Smooth muscle cell (in vitro differentiated cells): ENCODE data around the gene DCPS. TPM values are rescaled to one million over a fixed set of nuclear protein-coding genes. Genes with fewer than 3 reads are reported as not detected.
"Not testable (repeated sequence)": the region's sequence is repeated elsewhere in the genome, so short reads cannot be mapped to it uniquely, and the experiment has no call there.

Experiments
- DNase-seq: peaks from one replicate; lab custom pipeline; 2025; ENCODE audit not compliant: unreplicated experiment; lab: John Stamatoyannopoulos, UW
- H2AFZ ChIP-seq: fragments of 200-600 bp; sonication (generic); 2 replicates; pipeline ENCODE4 v1.6.0; 2016; ENCODE audit warnings: antibody characterized with exemption, low read depth, mild to moderate bottlenecking
- H3F3A ChIP-seq: fragments of 200-600 bp; sonication (generic); 2 replicates; pipeline ENCODE4 v1.6.0; 2017; ENCODE audit warnings: antibody characterized with exemption, low read depth
- H3K27ac ChIP-seq: fragments of 200-600 bp; sonication (generic); 2 replicates; pipeline ENCODE4 v1.5.1; 2016; ENCODE audit warnings: low read depth, mild to moderate bottlenecking
- H3K27me3 ChIP-seq: fragments of 200-600 bp; sonication (generic); 2 replicates; pipeline ENCODE4 v1.6.1; 2016; ENCODE audit warnings: low read depth, mild to moderate bottlenecking
- H3K36me3 ChIP-seq: fragments of 200-600 bp; sonication (generic); 2 replicates; pipeline ENCODE4 v1.5.1; 2016; ENCODE audit warnings: low read depth
- H3K4me1 ChIP-seq: fragments of 200-600 bp; sonication (generic); 2 replicates; pipeline ENCODE4 v1.5.1; 2016; ENCODE audit warnings: low read depth
- H3K4me2 ChIP-seq: fragments of 200-600 bp; sonication (generic); 2 replicates; pipeline ENCODE4 v1.6.0; 2016; ENCODE audit warnings: mild to moderate bottlenecking
- H3K4me3 ChIP-seq: fragments of 200-600 bp; sonication (generic); 2 replicates; pipeline ENCODE4 v1.5.1; 2016; ENCODE audit warnings: mild to moderate bottlenecking
- H3K79me2 ChIP-seq: fragments of 200-600 bp; sonication (generic); 2 replicates; pipeline ENCODE4 v1.6.0; 2016; ENCODE audit warnings: low read depth, mild to moderate bottlenecking
- H3K9ac ChIP-seq: fragments of 200-600 bp; sonication (generic); 2 replicates; pipeline ENCODE4 v1.6.0; 2016; ENCODE audit warnings: low read depth
- H3K9me3 ChIP-seq: fragments of 200-600 bp; sonication (generic); replicated peaks from 2 replicates; pipeline ENCODE4 v1.5.1; 2016; ENCODE audit warnings: low read depth
- H4K20me1 ChIP-seq: fragments of 200-600 bp; sonication (generic); 2 replicates; pipeline ENCODE4 v1.6.0; 2016; ENCODE audit warnings: low read depth
- WGBS: methylation state at CpG from one replicate; pipeline ENCODE4 v1.1.7; 2016; ENCODE audit warnings: low lambda C conversion rate; 5-methylcytosine and 5-hydroxymethylcytosine counted together
- polyA plus RNA-seq: library from polyadenylated mRNA; unstranded; fragments of >200 nt; fragmentation: Nextera tagmentation; extraction: Ambion mirVana; gene quantifications from 2 replicates; pipeline ENCODE4 v1.2.1, GENCODE V29; 2016
- total RNA-seq: library from RNA; depleted of rRNA; stranded (reverse); fragments of >200 nt; gene quantifications from 2 replicates; pipeline ENCODE4 v1.2.3, GENCODE V29; 2014
- TF ChIP-seq, protein P1 (sequence below): fragments of 200-600 bp; sonication (generic); IDR thresholded peaks from 2 replicates; pipeline ENCODE4 v1.5.1; 2017; ENCODE audit warnings: borderline replicate concordance, mild to moderate bottlenecking, antibody characterized with exemption; ENCODE audit not compliant: insufficient read depth, poor library complexity, severe bottlenecking

Gene DCPS
- total and polyA plus RNA-seq, 2 experiments from 2014 or later, result 19.0 to 25.4 TPM

DNA sequence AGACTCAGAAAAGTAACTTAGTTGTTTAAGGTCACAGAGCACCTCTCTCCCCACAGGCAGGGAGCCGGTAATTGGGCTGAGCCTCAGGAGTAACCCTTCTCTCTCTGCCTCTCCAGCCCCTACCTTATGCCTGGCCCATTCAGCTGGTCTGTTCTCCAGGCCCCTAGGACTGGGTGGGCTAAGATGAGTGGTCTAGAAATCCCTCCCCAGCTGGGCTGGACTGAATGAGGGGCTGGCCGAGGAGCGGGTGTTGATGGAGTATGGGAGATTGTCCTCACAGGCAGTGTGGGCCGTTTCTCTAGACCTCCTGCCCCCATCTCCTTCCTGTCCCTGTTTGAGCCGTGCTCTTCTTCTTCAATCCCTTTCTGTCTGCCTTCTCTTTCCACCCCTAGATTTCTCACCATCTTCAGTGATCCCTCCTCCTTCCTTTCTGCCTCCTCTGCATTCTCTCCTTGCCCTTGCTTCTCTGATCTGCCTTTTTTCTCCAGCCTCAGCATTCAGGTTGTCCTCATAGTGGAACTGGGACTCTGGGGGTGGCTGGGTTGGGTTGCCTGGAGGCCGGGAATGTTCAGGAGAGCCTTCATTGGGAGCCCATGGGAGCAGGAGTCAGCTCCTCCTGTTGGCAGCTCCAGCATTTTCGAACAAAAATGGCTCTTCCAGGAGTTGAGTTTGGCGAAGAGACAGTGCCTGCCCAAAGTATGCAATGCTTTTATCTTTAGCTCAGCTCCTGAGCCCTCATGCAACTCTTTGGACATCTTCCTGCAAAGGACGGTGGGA lies 59.2 kb downstream of the DCPS start:
- Histone ChIP-seq H3F3A (no peaks in the 10 kb centered on the region), H3K4me3 (no peak overlapping the region), H3K4me1 (no peaks in the 10 kb centered on the region), H3K9ac (no peak overlapping the region), H3K9me3 (no peaks in the 10 kb centered on the region), H3K27me3 (no peaks in the 10 kb centered on the region), H3K79me2 (peaks cover 75% of the 10 kb centered on the region), H2AFZ (no peak overlapping the region), H3K27ac (no peak overlapping the region), H3K4me2 (no peak overlapping the region), H3K36me3 (no peaks in the 10 kb centered on the region), H4K20me1 (peaks cover 81% of the 10 kb centered on the region)
- TF ChIP-seq, protein P1, sequence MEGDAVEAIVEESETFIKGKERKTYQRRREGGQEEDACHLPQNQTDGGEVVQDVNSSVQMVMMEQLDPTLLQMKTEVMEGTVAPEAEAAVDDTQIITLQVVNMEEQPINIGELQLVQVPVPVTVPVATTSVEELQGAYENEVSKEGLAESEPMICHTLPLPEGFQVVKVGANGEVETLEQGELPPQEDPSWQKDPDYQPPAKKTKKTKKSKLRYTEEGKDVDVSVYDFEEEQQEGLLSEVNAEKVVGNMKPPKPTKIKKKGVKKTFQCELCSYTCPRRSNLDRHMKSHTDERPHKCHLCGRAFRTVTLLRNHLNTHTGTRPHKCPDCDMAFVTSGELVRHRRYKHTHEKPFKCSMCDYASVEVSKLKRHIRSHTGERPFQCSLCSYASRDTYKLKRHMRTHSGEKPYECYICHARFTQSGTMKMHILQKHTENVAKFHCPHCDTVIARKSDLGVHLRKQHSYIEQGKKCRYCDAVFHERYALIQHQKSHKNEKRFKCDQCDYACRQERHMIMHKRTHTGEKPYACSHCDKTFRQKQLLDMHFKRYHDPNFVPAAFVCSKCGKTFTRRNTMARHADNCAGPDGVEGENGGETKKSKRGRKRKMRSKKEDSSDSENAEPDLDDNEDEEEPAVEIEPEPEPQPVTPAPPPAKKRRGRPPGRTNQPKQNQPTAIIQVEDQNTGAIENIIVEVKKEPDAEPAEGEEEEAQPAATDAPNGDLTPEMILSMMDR, result no peak
- no peak for DNase-seq
- WGBS, result 91% methylated on average over 9 of the region's 9 CpGs

DNA sequence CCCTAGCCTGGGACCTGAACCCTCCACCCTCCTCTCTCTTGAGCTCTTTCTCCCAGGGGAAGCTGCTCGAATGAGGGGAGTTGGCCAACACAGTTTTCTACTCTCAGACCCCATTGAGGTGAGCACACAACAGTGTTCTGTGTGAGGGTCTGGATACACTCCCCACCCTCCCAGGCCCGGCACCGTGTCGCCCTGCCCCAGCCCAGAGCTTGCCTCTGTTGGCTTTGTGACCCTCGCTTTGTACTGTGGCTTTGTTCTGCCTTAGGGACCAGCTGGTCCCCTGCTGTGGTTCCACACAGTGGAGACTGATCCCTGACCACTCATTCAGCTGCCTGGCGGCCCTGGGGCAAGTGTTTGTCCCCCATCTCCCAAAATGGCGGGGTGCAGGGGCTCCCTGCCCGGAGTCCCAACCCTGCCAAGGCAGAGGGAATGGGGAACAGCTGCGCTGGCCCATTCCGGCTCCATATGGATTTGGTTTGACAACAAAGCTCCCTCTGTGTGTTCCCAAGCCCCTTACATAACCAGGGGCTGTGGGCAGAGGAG lies 59.9 kb downstream of the DCPS start:
- no peaks in the 10 kb centered on the region for H3K27me3 ChIP-seq
- no peak overlapping the region for H3K4me3 ChIP-seq
- no peak overlapping the region for H3K27ac ChIP-seq
- H3K4me2 ChIP-seq, result no peak overlapping the region
- H3K36me3 ChIP-seq, result no peaks in the 10 kb centered on the region
- TF ChIP-seq, protein P1, result no peak
- no peak overlapping the region for H2AFZ ChIP-seq
- 92% methylated on average over 10 of the region's 10 CpGs for WGBS
- H3K4me1 ChIP-seq, result no peaks in the 10 kb centered on the region
- peaks cover 80% of the 10 kb centered on the region for H4K20me1 ChIP-seq
- peaks cover 69% of the 10 kb centered on the region for H3K79me2 ChIP-seq
- no peak overlapping the region for H3K9ac ChIP-seq
- no peaks in the 10 kb centered on the region for H3K9me3 ChIP-seq
- DNase-seq, result no peak
- H3F3A ChIP-seq, result no peaks in the 10 kb centered on the region

DNA sequence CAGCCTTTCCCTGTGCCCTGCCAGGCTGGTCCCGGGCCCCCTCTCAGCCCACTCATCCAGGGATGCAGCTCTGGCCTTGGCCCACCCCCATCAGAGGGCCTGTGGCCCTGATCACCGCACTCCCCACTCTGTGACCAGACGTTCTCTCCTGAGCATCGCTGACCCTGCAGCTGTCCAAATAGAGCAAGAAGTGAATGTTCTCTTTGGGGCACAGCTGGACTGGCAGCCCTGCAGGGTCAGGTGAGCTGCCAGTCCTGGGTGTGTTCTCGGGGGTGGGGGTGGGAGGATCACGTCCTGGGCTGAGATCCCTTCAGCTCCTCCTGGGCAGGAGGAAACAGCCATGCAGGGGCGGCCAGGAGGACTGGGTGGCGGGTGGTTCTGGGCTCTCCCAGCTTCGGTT lies 60.9 kb downstream of the DCPS start:
- peaks cover 82% of the 10 kb centered on the region for H4K20me1 ChIP-seq
- not testable (repeated sequence) for H3K4me2 ChIP-seq, H3F3A ChIP-seq, H3K27ac ChIP-seq, H3K4me3 ChIP-seq, H3K4me1 ChIP-seq, H2AFZ ChIP-seq, H3K9me3 ChIP-seq, DNase-seq, H3K9ac ChIP-seq, H3K36me3 ChIP-seq, H3K27me3 ChIP-seq
- 92% methylated on average over 5 of the region's 9 CpGs for WGBS
- peaks cover 69% of the 10 kb centered on the region for H3K79me2 ChIP-seq

DNA sequence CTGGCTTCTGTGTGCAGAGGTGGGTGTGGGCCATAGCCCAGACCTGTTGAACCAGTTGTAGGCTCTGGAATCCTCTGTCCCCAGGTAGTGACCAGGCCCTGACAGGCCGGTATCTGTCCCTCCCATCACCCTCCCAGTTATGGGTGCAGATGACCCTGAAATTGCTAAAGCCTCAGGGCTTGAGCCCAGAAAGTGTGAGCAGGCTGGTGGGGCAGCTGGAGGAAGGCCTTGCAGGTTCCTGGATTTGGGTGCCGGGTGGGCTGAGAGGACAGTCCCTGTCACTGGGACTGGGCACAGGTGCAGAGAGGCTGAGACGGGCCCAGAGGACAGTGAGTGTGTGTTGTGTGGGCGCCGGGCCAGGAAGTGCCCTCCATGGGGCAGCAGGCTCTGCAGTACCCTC lies 61.6 kb downstream of the DCPS start:
- not testable (repeated sequence) for H3F3A ChIP-seq, H2AFZ ChIP-seq, H3K27ac ChIP-seq, H3K9ac ChIP-seq, H3K9me3 ChIP-seq, H3K4me1 ChIP-seq, H3K4me3 ChIP-seq, DNase-seq, H3K36me3 ChIP-seq, H3K27me3 ChIP-seq, H3K4me2 ChIP-seq
- 83% methylated on average over 5 of the region's 5 CpGs for WGBS
- Histone ChIP-seq H4K20me1 (peaks cover 82% of the 10 kb centered on the region), H3K79me2 (peaks cover 67% of the 10 kb centered on the region)
